GM12891 (cell line): Measurements from ENCODE around the gene NRXN2.

ENCODE experiments used
- PAX5 ChIP-seq: IDR thresholded peaks from 2 replicates; pipeline ENCODE4 v1.6.1; 2011; ENCODE audit warnings: low read length, moderate library complexity, mild to moderate bottlenecking; ENCODE audit not compliant: insufficient read depth, severe bottlenecking
- POLR2A ChIP-seq: IDR thresholded peaks from 2 replicates; pipeline ENCODE4 v1.6.1; 2011; ENCODE audit warnings: low read depth, low read length, control low read depth
- POLR2AphosphoS5 ChIP-seq: IDR thresholded peaks from 2 replicates; pipeline ENCODE4 v1.6.1; 2011; ENCODE audit warnings: low read depth, low read length, control low read depth
- POU2F2 ChIP-seq: IDR thresholded peaks from 2 replicates; pipeline ENCODE4 v1.6.1; 2011; ENCODE audit warnings: low read depth, mild to moderate bottlenecking, control low read depth, low read length, moderate library complexity
- SPI1 ChIP-seq: IDR thresholded peaks from 2 replicates; pipeline ENCODE4 v1.6.1; 2011; ENCODE audit warnings: low read depth, low read length, control low read depth
- TAF1 ChIP-seq: IDR thresholded peaks from 2 replicates; pipeline ENCODE4 v1.6.1; 2011; ENCODE audit warnings: low read depth, low read length, control low read depth

- TF ChIP-seq POLR2A (no peak), POLR2AphosphoS5 (no peak), TAF1 (no peak), POU2F2 (no peak), PAX5 (no peak), SPI1 (no peak)
Observed at GRCh38 chr11:64558065-64558745, 164.8 kb downstream of the NRXN2 start.
